Caco-2 (cell line): Measurements from ENCODE around the gene TTC23. TPM values are rescaled to one million over a fixed set of nuclear protein-coding genes. Genes with fewer than 3 reads are reported as not detected.
"Not testable (repeated sequence)": the region's sequence is repeated elsewhere in the genome, so short reads cannot be mapped to it uniquely, and the experiment has no call there.

Source experiments
- BruUV-seq: library from RNA; stranded (reverse); fragments of 400-500 nt; replicated peaks from 2 replicates; lab custom pipeline; 2021; lab: Mats Ljungman, UMichigan
- CTCF ChIA-PET: fragments of 300-600 bp; sonication (Branson Sonifier 250); formaldehyde crosslinking; loops from one replicate; lab custom pipeline; 2022; ENCODE audit warnings: antibody characterized with exemption; lab: Charles Lee
- POLR2A ChIA-PET: fragments of 300-600 bp; sonication (Branson Sonifier 250); formaldehyde crosslinking; loops from one replicate; lab custom pipeline; 2022; ENCODE audit warnings: antibody characterized with exemption; lab: Charles Lee
- DNase-seq, 2 experiments: peaks; one replicate each; pipeline versions ENCODE4 v3.0.0 to v3.0.0-alpha.2; 2020 to 2022
- H3K27me3 ChIP-seq: replicated peaks from 2 replicates; pipeline ENCODE4 v1.6.0; 2011; ENCODE audit warnings: low read length; ENCODE audit not compliant: control insufficient read depth, insufficient read depth
- H3K36me3 ChIP-seq: 2 replicates; pipeline ENCODE4 v1.5.1; 2011; ENCODE audit warnings: low read length; ENCODE audit not compliant: control insufficient read depth, insufficient read depth
- H3K4me1 ChIP-seq: fragments of 250-450 bp; sonication (Bioruptor Pico); 2 replicates; pipeline ENCODE4 v1.5.1; 2020; ENCODE audit warnings: mild to moderate bottlenecking
- H3K4me3 ChIP-seq: 2 replicates; pipeline ENCODE4 v1.5.1; 2011; ENCODE audit warnings: low read depth, mild to moderate bottlenecking, control low read depth, low read length
- H3K9me3 ChIP-seq: fragments of 250-450 bp; sonication (Bioruptor Pico); 2 replicates; pipeline ENCODE4 v1.5.1; 2020; ENCODE audit warnings: mild to moderate bottlenecking, moderate library complexity
- H3K27ac Mint-ChIP-seq: one replicate; pipeline ENCODE4 v1.8.0; 2022; ENCODE audit warnings: mixed read lengths; ENCODE audit not compliant: unreplicated experiment
- H3K27me3 Mint-ChIP-seq: one replicate; pipeline ENCODE4 v1.8.0; 2022; ENCODE audit warnings: mixed read lengths; ENCODE audit not compliant: insufficient read depth, unreplicated experiment
- H3K36me3 Mint-ChIP-seq: one replicate; pipeline ENCODE4 v1.8.0; 2022; ENCODE audit warnings: mild to moderate bottlenecking, mixed read lengths; ENCODE audit not compliant: insufficient read depth, unreplicated experiment
- H3K4me1 Mint-ChIP-seq: one replicate; pipeline ENCODE4 v1.8.0; 2022; ENCODE audit warnings: low read depth, mixed read lengths; ENCODE audit not compliant: unreplicated experiment
- H3K4me3 Mint-ChIP-seq: one replicate; pipeline ENCODE4 v1.8.0; 2022; ENCODE audit warnings: mild to moderate bottlenecking, moderate library complexity, mixed read lengths; ENCODE audit not compliant: unreplicated experiment
- H3K9me3 Mint-ChIP-seq: one replicate; pipeline ENCODE4 v1.8.0; 2022; ENCODE audit warnings: mixed read lengths; ENCODE audit not compliant: unreplicated experiment
- intact Hi-C: fragments of 100-400 bp; cut with micrococcal nuclease; formaldehyde crosslinking; loops from one replicate; pipeline ENCODE4 v1.10.0; 2022; ENCODE audit not compliant: unreplicated experiment
- total RNA-seq: library from RNA; stranded (reverse); gene quantifications from 2 replicates; pipeline ENCODE4 v1.2.3, GENCODE V29; 2022
- TF ChIP-seq, protein P1 (sequence below), 2 experiments: fragments of 200-600 bp in 1 of 2; IDR thresholded peaks; 1 replicate in 1 of 2; 2 replicates in 1 of 2; pipeline versions ENCODE4 v1.5.1 to v1.8.0; 2011 to 2022; ENCODE audit warnings: antibody characterized with exemption in 1 of 2, control low read depth in 1 of 2, inconsistent platforms in 1 of 2, low read depth in 1 of 2, low read length in 1 of 2, mild to moderate bottlenecking in 1 of 2, moderate library complexity in 1 of 2; ENCODE audit not compliant: insufficient read depth in 1 of 2, severe bottlenecking in 1 of 2, unreplicated experiment in 1 of 2

Gene TTC23
- total RNA-seq, 1 experiment from 2014 or later = 10.8 TPM

DNA sequence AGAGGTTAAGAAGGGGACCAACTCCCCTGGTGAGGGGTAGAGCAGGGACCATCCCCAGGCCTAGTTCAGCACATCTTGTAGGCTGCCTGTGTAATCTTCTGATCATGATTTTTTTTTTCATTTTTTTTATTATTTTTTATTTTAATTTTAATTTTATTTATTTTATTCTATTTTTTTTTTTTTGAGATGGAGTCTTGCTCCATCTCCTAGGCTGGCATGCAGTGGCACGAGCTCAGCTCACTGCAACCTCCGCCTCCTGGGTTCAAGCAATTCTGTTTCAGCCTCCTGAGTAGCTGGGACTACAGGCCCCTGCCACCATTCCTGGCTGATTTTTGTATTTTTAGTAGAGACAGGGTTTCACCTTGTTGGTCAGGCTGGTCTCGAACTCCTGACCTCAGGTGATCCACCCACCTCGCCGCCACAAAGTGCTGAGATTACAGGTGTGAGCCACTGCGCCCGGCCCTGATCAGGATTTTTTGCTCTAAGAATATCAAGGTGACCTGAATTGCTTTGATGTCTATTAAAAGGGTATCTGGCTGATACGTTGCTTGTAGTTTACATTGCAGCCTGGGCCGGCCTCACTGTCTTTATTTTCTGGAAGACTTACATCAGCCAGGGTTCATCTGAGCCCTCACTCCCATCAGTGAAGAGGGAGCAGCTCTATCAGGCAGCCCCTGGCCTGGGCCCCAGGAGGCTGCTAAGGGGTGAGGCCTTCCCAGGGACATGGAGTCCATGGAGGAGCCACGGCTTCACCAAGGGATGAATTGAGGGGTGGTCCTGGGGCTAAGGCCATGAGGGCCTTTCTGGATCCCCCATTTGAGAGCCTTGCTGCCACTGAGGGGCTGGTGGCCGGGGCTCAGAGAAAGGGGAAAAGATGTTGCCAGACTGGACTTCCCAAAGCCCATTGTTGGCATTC is 133.8 kb downstream of the TTC23 start:
- ChIA-PET CTCF (interaction anchor here (1.2 kb wide), 1 partner anchor 10 kb away, joined by 3 read pairs; no protein-coding TSS in a partner anchor), POLR2A (no interaction called here)
- intact Hi-C loops = no loop called here
- TF ChIP-seq, protein P1, sequence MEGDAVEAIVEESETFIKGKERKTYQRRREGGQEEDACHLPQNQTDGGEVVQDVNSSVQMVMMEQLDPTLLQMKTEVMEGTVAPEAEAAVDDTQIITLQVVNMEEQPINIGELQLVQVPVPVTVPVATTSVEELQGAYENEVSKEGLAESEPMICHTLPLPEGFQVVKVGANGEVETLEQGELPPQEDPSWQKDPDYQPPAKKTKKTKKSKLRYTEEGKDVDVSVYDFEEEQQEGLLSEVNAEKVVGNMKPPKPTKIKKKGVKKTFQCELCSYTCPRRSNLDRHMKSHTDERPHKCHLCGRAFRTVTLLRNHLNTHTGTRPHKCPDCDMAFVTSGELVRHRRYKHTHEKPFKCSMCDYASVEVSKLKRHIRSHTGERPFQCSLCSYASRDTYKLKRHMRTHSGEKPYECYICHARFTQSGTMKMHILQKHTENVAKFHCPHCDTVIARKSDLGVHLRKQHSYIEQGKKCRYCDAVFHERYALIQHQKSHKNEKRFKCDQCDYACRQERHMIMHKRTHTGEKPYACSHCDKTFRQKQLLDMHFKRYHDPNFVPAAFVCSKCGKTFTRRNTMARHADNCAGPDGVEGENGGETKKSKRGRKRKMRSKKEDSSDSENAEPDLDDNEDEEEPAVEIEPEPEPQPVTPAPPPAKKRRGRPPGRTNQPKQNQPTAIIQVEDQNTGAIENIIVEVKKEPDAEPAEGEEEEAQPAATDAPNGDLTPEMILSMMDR (IDR thresholded peaks at IDR 0.05; ENCODE audit: insufficient read depth in 1 of 2, low read depth in 1 of 2, low read length in 1 of 2, severe bottlenecking in 1 of 2, unreplicated experiment in 1 of 2) = no peak
- no peaks in the 10 kb centered on the region for H3K27me3 ChIP-seq
- no peak for DNase-seq
- Mint-ChIP-seq H3K4me3 (no peak overlapping the region), H3K27ac (no peak overlapping the region), H3K36me3 (peaks cover 5% of the 10 kb centered on the region), H3K27me3 (no peaks in the 10 kb centered on the region), H3K9me3 (no peaks in the 10 kb centered on the region), H3K4me1 (no peaks in the 10 kb centered on the region)
- H3K9me3 ChIP-seq = no peaks in the 10 kb centered on the region
- no TSS peak for BruUV-seq
- H3K36me3 ChIP-seq = no peaks in the 10 kb centered on the region
- H3K4me3 ChIP-seq = no peak overlapping the region
- no peaks in the 10 kb centered on the region for H3K4me1 ChIP-seq

DNA sequence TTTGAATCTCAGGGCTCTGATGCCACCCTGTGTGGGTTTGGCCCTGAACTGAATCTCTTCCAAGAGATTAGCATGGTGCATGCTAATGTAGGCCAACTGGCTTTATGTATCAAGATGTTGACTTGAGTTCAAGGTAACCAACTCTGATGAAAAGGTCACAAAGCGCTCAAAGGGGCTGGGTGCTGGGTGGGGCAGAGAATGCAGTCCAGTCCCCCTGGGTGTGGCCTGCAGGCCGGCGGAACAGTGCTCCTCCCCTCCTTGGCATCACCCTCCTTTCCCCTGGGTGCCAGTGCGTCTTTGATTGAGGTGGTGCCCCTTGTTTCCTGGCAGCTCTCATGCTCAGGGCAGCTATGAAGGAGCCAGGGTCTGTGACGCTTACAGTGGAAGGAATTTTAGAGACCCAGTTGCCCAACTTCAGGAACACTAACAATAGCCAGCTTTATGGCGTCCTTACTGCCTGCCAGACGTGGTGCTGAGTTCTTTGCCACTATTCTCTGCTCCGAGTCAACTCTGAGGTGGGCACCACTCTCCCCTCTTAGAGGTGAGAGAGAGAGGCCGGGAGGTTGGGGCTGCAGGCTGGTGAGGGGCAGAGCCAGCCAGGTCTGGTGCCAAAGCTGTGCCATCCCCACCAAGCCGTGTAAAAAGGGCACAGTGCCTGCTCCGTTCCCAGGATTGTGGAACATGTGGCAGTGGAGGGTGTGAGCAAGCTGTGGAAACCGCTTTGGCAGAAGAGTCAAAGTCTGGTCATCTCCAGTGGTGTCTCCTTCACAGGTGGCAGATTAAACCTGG is 134.7 kb downstream of the TTC23 start:
- intact Hi-C loops = no loop called here
- H3K27ac Mint-ChIP-seq = no peak overlapping the region
- ChIA-PET CTCF (interaction anchor here (1.2 kb wide), 1 partner anchor 9 kb away, joined by 3 read pairs; no protein-coding TSS in a partner anchor), POLR2A (no interaction called here)
- peaks cover 5% of the 10 kb centered on the region for H3K36me3 Mint-ChIP-seq
- Histone ChIP-seq H3K9me3 (no peaks in the 10 kb centered on the region), H3K4me1 (no peaks in the 10 kb centered on the region), H3K27me3 (no peaks in the 10 kb centered on the region), H3K36me3 (no peaks in the 10 kb centered on the region), H3K4me3 (no peak overlapping the region)
- no peaks in the 10 kb centered on the region for H3K27me3 Mint-ChIP-seq
- no peak overlapping the region for H3K4me3 Mint-ChIP-seq
- TF ChIP-seq, protein P1 (IDR thresholded peaks at IDR 0.05; ENCODE audit: insufficient read depth in 1 of 2, low read depth in 1 of 2, low read length in 1 of 2, severe bottlenecking in 1 of 2, unreplicated experiment in 1 of 2) = no peak
- H3K4me1 Mint-ChIP-seq = no peaks in the 10 kb centered on the region
- DNase-seq = no peak
- H3K9me3 Mint-ChIP-seq = no peaks in the 10 kb centered on the region
- no TSS peak for BruUV-seq

DNA sequence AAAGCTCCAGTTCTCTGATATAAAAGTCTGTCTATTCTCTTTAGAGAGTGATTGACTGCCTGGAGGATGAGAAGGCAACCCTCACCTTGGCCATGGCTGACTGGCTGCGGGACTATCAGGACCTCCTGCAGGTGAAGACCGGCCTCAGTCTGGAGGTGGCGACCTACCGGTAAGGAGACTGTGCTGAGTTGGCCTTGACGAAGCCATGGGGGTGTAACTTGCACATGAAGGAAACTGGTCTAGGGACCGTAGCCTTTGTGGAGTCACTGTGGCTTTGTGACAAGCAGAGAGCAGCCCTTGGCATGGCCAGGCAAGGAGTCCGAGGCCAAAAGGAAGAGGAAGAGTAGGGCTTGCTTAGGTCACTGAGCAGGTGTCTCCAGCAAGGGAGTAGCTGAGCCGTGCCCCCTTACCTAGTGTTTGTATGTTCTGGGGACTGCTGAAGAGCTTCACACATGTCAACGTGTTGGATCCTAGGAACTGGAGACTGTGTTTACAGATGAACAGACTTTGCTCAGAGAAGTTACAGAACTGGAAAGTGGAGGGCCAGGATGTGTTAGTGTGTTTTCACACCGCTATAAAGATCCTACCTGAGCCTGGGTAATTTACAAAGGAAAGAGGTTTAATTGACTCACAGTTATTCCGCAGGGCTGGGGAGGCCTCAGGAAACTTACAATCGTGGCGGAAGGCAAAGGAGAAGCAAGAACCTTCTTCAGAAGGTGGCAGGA is 135.7 kb downstream of the TTC23 start:
- H3K36me3 Mint-ChIP-seq = peaks cover 5% of the 10 kb centered on the region
- ChIA-PET CTCF (no interaction called here), POLR2A (no interaction called here)
- BruUV-seq = no TSS peak
- H3K36me3 ChIP-seq = no peaks in the 10 kb centered on the region
- TF ChIP-seq, protein P1 (IDR thresholded peaks at IDR 0.05; ENCODE audit: insufficient read depth in 1 of 2, low read depth in 1 of 2, low read length in 1 of 2, severe bottlenecking in 1 of 2, unreplicated experiment in 1 of 2) = no peak
- no peak overlapping the region for H3K4me3 Mint-ChIP-seq
- H3K27me3 Mint-ChIP-seq = no peaks in the 10 kb centered on the region
- H3K27ac Mint-ChIP-seq = no peak overlapping the region
- no peaks in the 10 kb centered on the region for H3K27me3 ChIP-seq
- no peaks in the 10 kb centered on the region for H3K9me3 ChIP-seq
- no peak overlapping the region for H3K4me3 ChIP-seq
- H3K9me3 Mint-ChIP-seq = no peaks in the 10 kb centered on the region
- no peak for DNase-seq
- no peaks in the 10 kb centered on the region for H3K4me1 Mint-ChIP-seq
- H3K4me1 ChIP-seq = no peaks in the 10 kb centered on the region
- intact Hi-C loops = no loop called here

DNA sequence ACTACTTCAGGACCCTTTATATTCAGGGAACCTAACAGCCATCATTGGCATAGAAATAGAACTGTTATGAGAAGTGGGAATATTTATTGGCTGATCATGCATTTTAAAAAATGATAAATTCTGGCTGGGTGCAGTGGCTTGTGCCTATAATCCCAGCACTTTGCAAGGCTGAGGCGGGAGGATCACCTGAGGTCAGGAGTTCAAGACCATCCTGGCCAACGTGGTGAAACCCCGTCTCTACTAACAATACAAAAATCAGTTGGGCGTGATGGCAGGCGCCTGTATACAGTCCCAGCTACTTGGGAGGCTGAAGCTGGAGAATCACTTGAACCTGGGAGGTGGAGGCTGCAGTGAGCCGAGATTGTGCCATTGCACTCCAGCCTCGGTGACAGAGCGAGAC is 137.7 kb downstream of the TTC23 start:
- H3K27me3 Mint-ChIP-seq, H3K4me1 ChIP-seq, CTCF ChIA-PET, H3K4me3 Mint-ChIP-seq, H3K36me3 Mint-ChIP-seq, H3K4me3 ChIP-seq, H3K27ac Mint-ChIP-seq, H3K27me3 ChIP-seq, BruUV-seq, intact Hi-C loops, H3K4me1 Mint-ChIP-seq, DNase-seq, H3K9me3 ChIP-seq, POLR2A ChIA-PET, H3K36me3 ChIP-seq, H3K9me3 Mint-ChIP-seq: not testable (repeated sequence)
